Mucosa of descending colon (tissue), 3 donors: ENCODE data around the gene CYB561. TPM values are rescaled to one million over a fixed set of nuclear protein-coding genes. Genes with fewer than 3 reads are reported as not detected.

Source experiments
- ATAC-seq: fragments of 200-7000 bp; cut with Tn5 transposase; one replicate; pipeline ENCODE4 v1.9.1; 2020; ENCODE audit warnings: mild to moderate bottlenecking, moderate library complexity
- DNase-seq, 3 donors: peaks; one replicate each; pipeline ENCODE4 v3.0.0-alpha.2; 2020
- H3K36me3 ChIP-seq: fragments of 200-600 bp; one replicate; pipeline ENCODE4 v1.8.0; 2021; ENCODE audit warnings: low read depth, mild to moderate bottlenecking
- H3K4me1 ChIP-seq: fragments of 200-600 bp; one replicate; pipeline ENCODE4 v1.8.0; 2021; ENCODE audit warnings: low read depth, mild to moderate bottlenecking
- H3K4me3 ChIP-seq: fragments of 200-600 bp; one replicate; pipeline ENCODE4 v1.8.0; 2021; ENCODE audit warnings: mild to moderate bottlenecking
- H3K9me3 ChIP-seq: fragments of 200-600 bp; one replicate; pipeline ENCODE4 v1.8.0; 2021; ENCODE audit warnings: mild to moderate bottlenecking
- intact Hi-C, 2 donors: fragments of 100-400 bp; cut with DNase I in 1 of 2; cut with micrococcal nuclease in 1 of 2; formaldehyde crosslinking; loops; one replicate each; pipeline versions ENCODE4 v1.11.0 to v1.11.1; 2022; cut with DNase I, micrococcal nuclease
- total RNA-seq, 3 donors: library from RNA; stranded (reverse); fragmentation: NEBNext Ultra II Directional in 2 of 3; extraction: Animal tissue kit (Norgen Biotek cat#: 25700) in 2 of 3; gene quantifications; one replicate each; pipeline versions ENCODE4 v1.2.1 to v1.2.4, GENCODE V29; 2021 to 2023
- TF ChIP-seq, protein P1 (sequence below): fragments of 200-600 bp; IDR thresholded peaks from one replicate; pipeline ENCODE4 v1.8.0; 2022; ENCODE audit warnings: antibody characterized with exemption, mild to moderate bottlenecking
- donor health status: DM: no; HTN: no; CAD: no; lungs with moderate emphysema.
- donor health status: DM: no; HTN: no; CAD: no.
- donor health status: DM: no; HTN: yes; CAD: no.

The CYB561 gene
- total RNA-seq, 3 donors from 2014 or later = 38.1 to 54.9 (median 51.3) TPM

DNA sequence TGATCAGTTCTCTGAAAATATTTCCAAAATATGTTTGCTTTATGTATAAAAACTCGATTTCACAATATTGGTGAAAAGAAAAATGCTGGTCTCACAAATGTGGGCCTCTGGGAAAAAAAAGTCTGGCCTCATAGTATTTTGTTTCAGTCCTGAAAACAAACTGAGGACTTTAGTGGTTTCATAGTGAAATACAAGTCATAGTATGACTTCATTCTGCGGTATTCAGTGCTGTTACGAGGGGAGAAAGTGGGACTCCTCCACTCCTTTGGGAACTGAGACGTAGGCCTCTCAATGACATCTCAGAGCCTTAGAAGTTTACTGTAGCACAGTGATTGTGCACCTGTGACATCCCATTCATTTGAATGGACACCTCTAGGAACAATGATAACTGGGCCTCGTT is 56.0 kb downstream of the CYB561 start:
- H3K4me3 ChIP-seq = no peak overlapping the region
- TF ChIP-seq, protein P1, sequence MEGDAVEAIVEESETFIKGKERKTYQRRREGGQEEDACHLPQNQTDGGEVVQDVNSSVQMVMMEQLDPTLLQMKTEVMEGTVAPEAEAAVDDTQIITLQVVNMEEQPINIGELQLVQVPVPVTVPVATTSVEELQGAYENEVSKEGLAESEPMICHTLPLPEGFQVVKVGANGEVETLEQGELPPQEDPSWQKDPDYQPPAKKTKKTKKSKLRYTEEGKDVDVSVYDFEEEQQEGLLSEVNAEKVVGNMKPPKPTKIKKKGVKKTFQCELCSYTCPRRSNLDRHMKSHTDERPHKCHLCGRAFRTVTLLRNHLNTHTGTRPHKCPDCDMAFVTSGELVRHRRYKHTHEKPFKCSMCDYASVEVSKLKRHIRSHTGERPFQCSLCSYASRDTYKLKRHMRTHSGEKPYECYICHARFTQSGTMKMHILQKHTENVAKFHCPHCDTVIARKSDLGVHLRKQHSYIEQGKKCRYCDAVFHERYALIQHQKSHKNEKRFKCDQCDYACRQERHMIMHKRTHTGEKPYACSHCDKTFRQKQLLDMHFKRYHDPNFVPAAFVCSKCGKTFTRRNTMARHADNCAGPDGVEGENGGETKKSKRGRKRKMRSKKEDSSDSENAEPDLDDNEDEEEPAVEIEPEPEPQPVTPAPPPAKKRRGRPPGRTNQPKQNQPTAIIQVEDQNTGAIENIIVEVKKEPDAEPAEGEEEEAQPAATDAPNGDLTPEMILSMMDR = no peak
- DNase-seq = no peak
- ATAC-seq = no peak
- no peaks in the 10 kb centered on the region for H3K36me3 ChIP-seq
- no peaks in the 10 kb centered on the region for H3K9me3 ChIP-seq
- intact Hi-C loops = no loop called here
- H3K4me1 ChIP-seq = no peaks in the 10 kb centered on the region

DNA sequence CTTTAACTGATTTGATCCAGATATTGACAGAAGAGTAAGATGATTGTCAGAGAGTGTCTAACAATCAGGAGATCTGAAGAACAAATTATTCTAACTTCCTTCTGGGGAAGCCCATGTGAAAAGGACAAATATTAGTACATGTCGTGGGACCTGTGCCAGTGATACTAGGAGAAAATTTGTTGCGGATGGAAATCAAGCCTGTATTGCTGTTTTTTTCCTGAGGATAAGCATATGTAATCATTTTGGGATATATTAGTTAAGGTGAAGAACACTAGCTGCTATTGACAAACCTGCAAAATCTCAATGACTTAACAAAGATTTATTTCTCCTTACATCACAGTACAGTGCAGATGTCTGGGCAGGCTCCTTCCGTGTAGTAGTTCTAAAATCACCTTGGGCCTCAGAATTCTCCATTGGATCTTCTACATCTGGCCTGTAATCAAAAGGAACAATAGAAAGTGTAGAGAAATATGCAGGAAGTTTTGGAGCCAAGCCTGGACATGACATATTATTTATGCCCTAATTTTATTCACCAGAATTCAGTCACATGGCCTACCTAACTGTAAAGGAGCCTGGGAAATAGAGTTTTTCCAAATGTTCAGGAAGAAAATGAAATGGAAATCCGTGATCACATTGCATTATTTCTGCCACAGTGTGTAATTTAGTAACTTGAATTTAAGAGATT is 58.3 kb downstream of the CYB561 start:
- H3K4me1 ChIP-seq = no peaks in the 10 kb centered on the region
- intact Hi-C loops = no loop called here
- no peaks in the 10 kb centered on the region for H3K36me3 ChIP-seq
- H3K4me3 ChIP-seq = no peak overlapping the region
- TF ChIP-seq, protein P1 = no peak
- DNase-seq (no peak), ATAC-seq (no peak)
- no peaks in the 10 kb centered on the region for H3K9me3 ChIP-seq

- no peaks in the 10 kb centered on the region for H3K9me3 ChIP-seq
- DNase-seq (no peak), ATAC-seq (no peak)
- H3K4me3 ChIP-seq = no peak overlapping the region
- intact Hi-C loops = no loop called here
- TF ChIP-seq, protein P1 = no peak
- no peaks in the 10 kb centered on the region for H3K36me3 ChIP-seq
- no peaks in the 10 kb centered on the region for H3K4me1 ChIP-seq
Measured at GRCh38 chr17:63382826-63383225, 63.3 kb downstream of the CYB561 start.

Other genes starting within 250 kb of the CYB561 start
- gene ACE, start 30.8 kb upstream of the CYB561 start, total RNA-seq = 10 to 100 TPM; 16.0 to 24.6 (median 23.0) TPM
- gene KCNH6, start 77.1 kb upstream of the CYB561 start, total RNA-seq = under 1 TPM in 2 of 3 donors, not detected in 1; 0.58 to 0.64 TPM
- gene DCAF7, start 104.2 kb upstream of the CYB561 start, total RNA-seq = 10 to 100 TPM; 69.0 to 87.3 (median 84.9) TPM
- gene TACO1, start 154.6 kb upstream of the CYB561 start, total RNA-seq = 10 to 100 TPM; 21.7 to 34.4 (median 29.7) TPM
- gene MAP3K3, start 176.1 kb upstream of the CYB561 start, total RNA-seq = 10 to 100 TPM; 13.0 to 54.7 (median 18.5) TPM